ENCODE data around the gene MYADM. TPM values are rescaled to one million over a fixed set of nuclear protein-coding genes. Genes with fewer than 3 reads are reported as not detected.

The MYADM gene
- polyA plus RNA-seq, 1 of the 3 experiments (the other 2 are of a cell fraction) = 38.7 TPM

DNA sequence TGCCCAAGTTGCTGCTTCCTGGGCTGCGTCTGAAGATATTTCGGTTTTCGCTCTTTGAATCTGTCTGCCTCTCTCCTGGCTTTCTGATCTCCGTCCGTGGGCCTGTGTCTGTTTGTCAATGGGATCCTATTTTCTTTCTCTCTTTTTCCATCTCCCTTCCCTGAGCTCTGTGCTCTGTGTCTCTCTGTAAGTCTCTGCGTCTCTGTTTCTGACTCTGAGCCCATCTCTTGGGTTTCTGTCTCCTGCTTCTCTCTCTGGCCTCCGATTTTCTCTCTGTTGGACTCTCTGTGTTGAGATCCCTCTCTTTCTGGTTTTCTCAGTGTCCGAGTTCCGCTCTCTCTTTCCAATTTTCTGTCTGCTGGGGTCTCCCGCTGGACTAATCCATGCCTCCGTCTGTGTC, 16.1 kb downstream of the MYADM start:
- H3K9me3 ChIP-seq = no peaks in the 10 kb centered on the region
- H3K27me3 ChIP-seq (ENCODE audit: insufficient read depth) = peaks cover 36% of the 10 kb centered on the region
- no peak for DNase-seq
- TF ChIP-seq TEAD4 (IDR thresholded peaks at IDR 0.05; ENCODE audit: borderline replicate concordance, insufficient read depth) = no peak
- no peak for TF ChIP-seq RXRA (IDR thresholded peaks at IDR 0.05; ENCODE audit: borderline replicate concordance, low read depth)
- TF ChIP-seq FOXJ3 (CRISPR knock-in tag; IDR thresholded peaks at IDR 0.05) = no peak
- TF ChIP-seq, protein P1, sequence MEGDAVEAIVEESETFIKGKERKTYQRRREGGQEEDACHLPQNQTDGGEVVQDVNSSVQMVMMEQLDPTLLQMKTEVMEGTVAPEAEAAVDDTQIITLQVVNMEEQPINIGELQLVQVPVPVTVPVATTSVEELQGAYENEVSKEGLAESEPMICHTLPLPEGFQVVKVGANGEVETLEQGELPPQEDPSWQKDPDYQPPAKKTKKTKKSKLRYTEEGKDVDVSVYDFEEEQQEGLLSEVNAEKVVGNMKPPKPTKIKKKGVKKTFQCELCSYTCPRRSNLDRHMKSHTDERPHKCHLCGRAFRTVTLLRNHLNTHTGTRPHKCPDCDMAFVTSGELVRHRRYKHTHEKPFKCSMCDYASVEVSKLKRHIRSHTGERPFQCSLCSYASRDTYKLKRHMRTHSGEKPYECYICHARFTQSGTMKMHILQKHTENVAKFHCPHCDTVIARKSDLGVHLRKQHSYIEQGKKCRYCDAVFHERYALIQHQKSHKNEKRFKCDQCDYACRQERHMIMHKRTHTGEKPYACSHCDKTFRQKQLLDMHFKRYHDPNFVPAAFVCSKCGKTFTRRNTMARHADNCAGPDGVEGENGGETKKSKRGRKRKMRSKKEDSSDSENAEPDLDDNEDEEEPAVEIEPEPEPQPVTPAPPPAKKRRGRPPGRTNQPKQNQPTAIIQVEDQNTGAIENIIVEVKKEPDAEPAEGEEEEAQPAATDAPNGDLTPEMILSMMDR (IDR thresholded peaks at IDR 0.05) = no peak
- TF ChIP-seq RFX5 (IDR thresholded peaks at IDR 0.05; ENCODE audit: low read length) = no peak
- no peak for TF ChIP-seq FOXM1 (IDR thresholded peaks at IDR 0.05; ENCODE audit: low read depth)
- no peak for TF ChIP-seq ELF1 (IDR thresholded peaks at IDR 0.05)
- no peak for TF ChIP-seq CHD2 (IDR thresholded peaks at IDR 0.05; ENCODE audit: low read length, partially characterized antibody)
- TF ChIP-seq, protein P2, sequence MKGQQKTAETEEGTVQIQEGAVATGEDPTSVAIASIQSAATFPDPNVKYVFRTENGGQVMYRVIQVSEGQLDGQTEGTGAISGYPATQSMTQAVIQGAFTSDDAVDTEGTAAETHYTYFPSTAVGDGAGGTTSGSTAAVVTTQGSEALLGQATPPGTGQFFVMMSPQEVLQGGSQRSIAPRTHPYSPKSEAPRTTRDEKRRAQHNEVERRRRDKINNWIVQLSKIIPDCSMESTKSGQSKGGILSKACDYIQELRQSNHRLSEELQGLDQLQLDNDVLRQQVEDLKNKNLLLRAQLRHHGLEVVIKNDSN (IDR thresholded peaks at IDR 0.05; ENCODE audit: borderline replicate concordance, low read depth) = no peak
- no peak for TF ChIP-seq ZBTB33 (IDR thresholded peaks at IDR 0.05; ENCODE audit: borderline replicate concordance, low read depth)
- TF ChIP-seq, protein P3, sequence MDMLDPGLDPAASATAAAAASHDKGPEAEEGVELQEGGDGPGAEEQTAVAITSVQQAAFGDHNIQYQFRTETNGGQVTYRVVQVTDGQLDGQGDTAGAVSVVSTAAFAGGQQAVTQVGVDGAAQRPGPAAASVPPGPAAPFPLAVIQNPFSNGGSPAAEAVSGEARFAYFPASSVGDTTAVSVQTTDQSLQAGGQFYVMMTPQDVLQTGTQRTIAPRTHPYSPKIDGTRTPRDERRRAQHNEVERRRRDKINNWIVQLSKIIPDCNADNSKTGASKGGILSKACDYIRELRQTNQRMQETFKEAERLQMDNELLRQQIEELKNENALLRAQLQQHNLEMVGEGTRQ (IDR thresholded peaks at IDR 0.05; ENCODE audit: borderline replicate concordance, low read depth, low read length) = no peak
- TF ChIP-seq NFIC (IDR thresholded peaks at IDR 0.05; ENCODE audit: borderline replicate concordance) = no peak
- no peak for TF ChIP-seq PBX3 (IDR thresholded peaks at IDR 0.05)
- TF ChIP-seq SIN3A (IDR thresholded peaks at IDR 0.05; ENCODE audit: borderline replicate concordance, low read depth, low read length) = no peak
- no peak for TF ChIP-seq JUND (IDR thresholded peaks at IDR 0.05)
- no peak for TF ChIP-seq TCF12 (IDR thresholded peaks at IDR 0.05)
- H3K9ac ChIP-seq = no peak overlapping the region
- H3F3A ChIP-seq (replicated peaks; ENCODE audit: insufficient read depth) = peaks cover 8% of the 10 kb centered on the region
- ChIA-PET POLR2A (no interaction called here), CTCF (interaction anchor here (1.0 to 2.2 kb wide), 3 partner anchors 13 to 140 kb away, joined by 3 to 7 read pairs (median 4); no protein-coding TSS in a partner anchor)
- 40% methylated on average over 11 of the region's 11 CpGs for WGBS (ENCODE audit: low lambda C conversion rate)
- H3K27ac ChIP-seq (ENCODE audit: low read depth in 2 of 2, low read length in 1 of 2) = no peak overlapping the region
- peaks cover 0 to 13% of the 10 kb centered on the region in 2 experiments; a peak in 1 of 4 replicates for H3K4me1 ChIP-seq (ENCODE audit: control insufficient read depth in 1 of 2, insufficient read depth in 2 of 2, low read depth in 1 of 2, low read length in 1 of 2)
- H3K9me2 ChIP-seq = no peaks in the 10 kb centered on the region
- no peaks in the 10 kb centered on the region for H4K20me1 ChIP-seq (ENCODE audit: insufficient read depth)
- no peaks in the 10 kb centered on the region for H3K79me2 ChIP-seq (ENCODE audit: insufficient read depth)
- no peak overlapping the region for H3K4me3 ChIP-seq (ENCODE audit: low read depth in 2 of 2, low read length in 1 of 2)
- no peaks in the 10 kb centered on the region for H3K36me3 ChIP-seq (replicated peaks in 1 of 2; ENCODE audit: control insufficient read depth in 1 of 2, insufficient read depth in 2 of 2, low read length in 1 of 2)
- H3K4me2 ChIP-seq = peak overlapping the region; percentile 24; the same call in 1 of the 2 replicates
- H2AFZ ChIP-seq (ENCODE audit: low read depth) = no peak overlapping the region

All from SK-N-SH (cell line).